ENCODE data around the gene PIH1D1.

The PIH1D1 gene

GRCh38 chr19:49419173-49419572 is 32.4 kb downstream of the PIH1D1 start:
- DNase-seq (ENCODE audit: low spot score): no peak

GRCh38 chr19:49418511-49418910 is 33.1 kb downstream of the PIH1D1 start:
- DNase-seq (ENCODE audit: low spot score): no peak

DNA sequence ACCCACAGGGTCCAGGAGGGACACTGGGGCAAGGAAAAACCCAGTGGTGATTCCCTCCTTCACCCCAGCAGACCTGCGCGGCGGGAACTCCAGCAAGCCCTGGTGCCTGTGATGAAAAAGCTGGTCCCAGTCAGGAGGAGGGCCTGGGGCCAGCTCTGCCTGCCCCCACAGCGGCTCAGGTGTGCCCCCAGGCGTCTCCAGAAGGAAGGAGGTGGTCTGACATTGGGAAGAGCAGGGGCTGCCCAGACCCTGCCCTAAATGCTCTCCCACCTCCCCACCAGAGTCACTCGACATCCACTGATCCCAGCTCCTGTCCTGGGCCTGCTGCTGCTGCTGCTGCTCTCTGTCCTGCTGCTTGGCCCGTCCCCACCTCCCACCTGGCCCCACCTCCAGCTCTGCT is 34.5 kb downstream of the PIH1D1 start:
- DNase-seq (ENCODE audit: low spot score): no peak

GRCh38 chr19:49415810-49416200 is 35.8 kb downstream of the PIH1D1 start:
- DNase-seq (ENCODE audit: low spot score): no peak

GRCh38 chr19:49415102-49415809 is 36.4 kb downstream of the PIH1D1 start:
- no peak for DNase-seq (ENCODE audit: low spot score)

- DNase-seq (ENCODE audit: low spot score): no peak
Observed at GRCh38 chr19:49414256-49414655, 37.4 kb downstream of the PIH1D1 start.

GRCh38 chr19:49413348-49413747 is 38.3 kb downstream of the PIH1D1 start:
- no peak for DNase-seq (ENCODE audit: low spot score)

DNA sequence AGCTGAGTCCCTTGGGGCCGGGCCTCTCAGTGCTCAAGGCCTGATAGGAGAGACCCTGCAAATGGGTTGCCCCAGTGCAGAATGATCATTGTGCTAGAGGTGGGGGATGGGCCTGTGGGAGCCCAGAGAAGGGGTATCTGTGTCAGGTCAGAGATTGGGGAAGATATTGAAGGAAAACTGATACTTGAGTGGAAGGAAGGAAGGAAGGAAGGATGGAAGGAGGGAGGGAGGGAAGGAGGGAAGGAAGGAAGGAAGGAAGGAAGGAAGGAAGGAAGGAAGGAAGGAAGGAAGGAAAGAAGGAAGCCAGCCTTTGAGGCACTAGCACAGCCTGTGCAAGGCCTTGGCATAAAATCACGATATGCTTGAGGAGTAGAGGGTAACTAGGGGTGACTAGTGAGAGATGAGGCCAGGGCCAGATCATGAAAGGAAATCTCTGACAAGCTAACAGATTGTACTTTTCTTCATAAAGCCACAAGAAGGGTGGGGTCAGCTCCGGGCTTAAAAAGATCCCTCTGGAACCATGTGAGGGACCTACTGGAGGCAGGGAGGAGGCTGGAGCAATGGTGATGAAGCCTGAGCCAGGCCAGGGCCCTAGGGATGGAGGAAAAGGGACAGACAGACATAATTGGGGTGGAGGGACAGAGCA is 39.8 kb downstream of the PIH1D1 start:
- DNase-seq (ENCODE audit: low spot score): no peak

GRCh38 chr19:49409441-49410029 is 42.1 kb downstream of the PIH1D1 start:
- DNase-seq (ENCODE audit: low spot score): no peak

DNA sequence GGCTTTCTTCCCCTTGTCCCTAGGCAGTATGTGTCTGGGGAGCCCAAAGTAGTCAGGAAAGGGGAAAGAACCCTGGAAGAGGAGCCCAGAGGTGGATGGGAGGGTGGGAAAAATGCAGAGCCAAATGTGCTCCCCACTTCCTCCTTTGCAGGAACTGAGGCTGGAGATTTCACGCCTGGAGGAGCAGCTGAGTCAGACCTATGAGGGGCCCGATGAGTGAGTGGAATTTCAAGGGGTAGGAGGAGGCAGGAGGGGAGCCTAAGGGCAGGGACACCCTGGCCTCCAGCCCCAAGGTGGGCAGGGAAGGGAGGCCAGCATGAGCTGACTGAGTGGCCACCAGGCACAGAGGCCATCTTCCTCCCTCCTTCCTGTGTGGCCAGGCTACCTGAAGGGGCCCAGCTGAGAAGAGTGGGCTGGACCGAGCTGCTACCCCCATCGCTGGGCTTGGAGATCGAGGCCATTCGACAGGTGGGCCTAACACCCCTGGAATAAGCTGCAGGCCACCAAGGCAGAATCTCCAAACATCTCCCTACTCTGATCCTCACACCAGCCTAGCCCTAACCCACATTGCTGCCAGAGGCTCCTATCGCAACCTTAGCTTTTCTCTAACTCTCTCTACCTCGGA is 42.7 kb downstream of the PIH1D1 start:
- DNase-seq (ENCODE audit: low spot score): no peak

- no peak for DNase-seq (ENCODE audit: low spot score)
Observed at GRCh38 chr19:49407482-49408015, 44.1 kb downstream of the PIH1D1 start.

DNA sequence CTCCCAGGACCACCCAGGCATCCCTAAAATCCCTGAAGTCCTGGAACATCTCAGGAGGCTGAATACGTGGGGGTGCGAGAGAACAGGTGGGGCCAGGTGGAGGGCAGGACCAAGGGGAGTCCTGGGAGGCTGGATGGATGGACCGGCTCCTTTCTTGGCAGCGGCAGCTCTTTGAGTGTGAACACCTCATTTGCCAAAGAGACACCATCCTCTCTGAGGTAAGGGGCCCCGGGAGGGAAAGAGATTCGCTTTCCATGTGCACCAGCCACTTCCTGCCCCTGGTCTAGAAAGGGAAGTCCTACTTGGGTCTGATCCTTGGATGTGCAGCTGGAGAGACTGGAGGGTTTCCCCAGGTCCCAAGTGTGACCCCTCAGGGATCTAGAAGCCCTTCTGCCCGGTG is 44.5 kb downstream of the PIH1D1 start:
- no peak for DNase-seq (ENCODE audit: low spot score)

DNA sequence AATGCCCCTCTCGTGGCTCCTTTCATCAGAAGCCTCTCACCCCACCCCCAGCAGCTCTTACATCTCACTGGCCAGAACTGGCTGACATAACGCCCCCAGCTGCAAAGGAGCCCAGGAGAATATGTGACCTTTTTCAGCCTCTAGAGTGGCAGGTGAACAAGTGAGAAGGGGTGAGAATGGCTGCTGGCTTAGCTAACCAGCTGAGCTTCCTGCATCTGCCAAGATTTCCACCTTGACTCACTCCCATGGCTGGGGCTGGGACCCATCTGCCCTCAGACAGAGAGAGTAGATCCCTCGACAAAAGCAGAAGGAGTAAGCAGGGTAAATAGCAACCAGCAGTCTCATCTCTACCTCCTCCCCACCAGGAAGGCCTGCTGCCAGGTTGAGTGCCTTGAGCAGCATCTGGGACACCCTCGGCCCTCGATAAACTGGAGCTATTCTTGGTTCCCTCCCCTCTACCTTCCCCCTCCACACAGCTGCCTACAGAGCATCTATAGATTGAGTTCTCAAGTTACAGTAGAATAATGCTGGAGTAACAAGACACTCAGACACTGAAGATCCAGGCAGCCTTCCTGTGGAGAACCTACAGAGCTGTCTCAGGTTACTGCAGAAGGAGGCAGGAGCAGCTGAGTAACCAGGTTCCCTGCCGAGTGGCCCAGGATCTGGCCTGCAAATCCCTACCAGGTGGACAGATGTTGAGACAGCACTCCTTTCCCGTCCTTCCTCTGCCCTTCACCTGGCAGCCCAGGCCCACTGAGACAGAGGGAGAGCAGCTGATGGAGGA is 48.0 kb downstream of the PIH1D1 start:
- peak; percentile 73 for DNase-seq (ENCODE audit: low spot score)

DNA sequence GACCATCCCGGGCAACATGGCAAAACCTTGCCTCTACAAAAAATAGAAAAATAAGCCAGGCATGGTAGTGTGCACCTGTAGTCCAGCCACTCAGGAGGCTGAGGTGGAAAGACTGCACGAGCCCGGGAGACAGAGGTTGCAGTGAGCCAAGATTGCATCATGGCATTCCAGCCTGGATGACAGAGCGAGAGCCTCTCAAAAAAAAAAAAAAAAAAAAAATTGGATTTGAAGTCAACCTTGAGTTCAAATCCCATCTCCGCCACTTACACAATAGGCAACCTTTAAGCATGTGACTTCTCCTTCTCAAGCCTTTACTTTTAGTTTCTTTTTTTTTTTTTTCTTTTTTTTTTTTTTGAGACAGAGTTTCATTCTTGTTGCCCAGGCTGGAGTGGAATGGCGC is 51.6 kb downstream of the PIH1D1 start:
- DNase-seq (ENCODE audit: low spot score): no peak

- DNase-seq (ENCODE audit: low spot score): no peak
Observed at GRCh38 chr19:49398931-49399330, 52.7 kb downstream of the PIH1D1 start.

DNA sequence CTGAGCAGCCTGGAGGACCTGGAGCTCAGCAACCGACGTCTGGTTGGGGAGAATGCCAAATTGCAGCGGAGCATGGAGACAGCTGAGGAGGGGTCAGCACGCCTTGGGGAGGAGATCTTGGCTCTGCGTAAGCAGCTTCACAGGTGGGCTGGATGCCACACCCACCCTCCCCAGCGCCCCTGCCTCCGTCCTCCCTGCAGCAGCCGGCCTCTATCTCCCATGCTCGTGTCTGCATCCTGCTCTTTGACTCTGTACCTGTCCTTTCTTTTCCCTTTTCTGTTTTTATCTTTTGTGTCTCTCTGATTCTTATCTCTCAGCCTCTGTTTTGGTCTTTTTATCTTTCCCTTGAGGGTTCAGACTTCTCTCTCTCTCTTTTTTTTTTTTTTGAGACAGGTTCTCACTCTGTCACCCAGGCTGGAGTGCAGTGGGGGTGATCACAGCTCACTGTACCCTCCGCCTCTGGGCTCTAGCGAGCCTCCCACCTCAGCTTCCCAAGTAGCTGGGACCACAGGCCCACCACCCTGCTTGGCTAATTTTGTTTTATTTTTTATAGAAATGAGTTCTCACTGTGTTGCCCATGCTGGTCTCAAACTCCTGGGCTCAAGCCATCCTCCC is 53.5 kb downstream of the PIH1D1 start:
- DNase-seq (ENCODE audit: low spot score): no peak

GRCh38 chr19:49396738-49397505 is 54.7 kb downstream of the PIH1D1 start:
- no peak for DNase-seq (ENCODE audit: low spot score)
